GM03348 (cell line): ENCODE measurements around the gene RIPOR3.
A peak's percentile ranks its signal among the peaks of the same experiment; 100 is the strongest.
"Not testable (repeated sequence)": the region's sequence is repeated elsewhere in the genome, so short reads cannot be mapped to it uniquely, and the experiment has no call there.

Experiments
- DNase-seq: peaks from one replicate; pipeline ENCODE4 v3.0.0; 2012; ENCODE audit warnings: low spot score

The RIPOR3 gene

GRCh38 chr20:50724851-50725723 is 33.7 kb upstream of the RIPOR3 start:
- DNase-seq: peak; percentile 93

GRCh38 chr20:50724112-50724725 is 32.9 kb upstream of the RIPOR3 start:
- no peak for DNase-seq

- DNase-seq: no peak
Observed at GRCh38 chr20:50723672-50724071, 32.3 kb upstream of the RIPOR3 start.

GRCh38 chr20:50722424-50723155 is 31.2 kb upstream of the RIPOR3 start:
- no peak for DNase-seq

- DNase-seq: no peak
Observed at GRCh38 chr20:50721881-50722281, 30.5 kb upstream of the RIPOR3 start.

GRCh38 chr20:50720582-50720981 is 29.2 kb upstream of the RIPOR3 start:
- DNase-seq: no peak

GRCh38 chr20:50720026-50720425 is 28.7 kb upstream of the RIPOR3 start:
- DNase-seq: no peak

GRCh38 chr20:50719328-50719727 is 28.0 kb upstream of the RIPOR3 start:
- no peak for DNase-seq

- DNase-seq: no peak
Observed at GRCh38 chr20:50717974-50718761, 26.8 kb upstream of the RIPOR3 start.

- DNase-seq: no peak
Observed at GRCh38 chr20:50717312-50717711, 26.0 kb upstream of the RIPOR3 start.

GRCh38 chr20:50716518-50716917 is 25.2 kb upstream of the RIPOR3 start:
- no peak for DNase-seq

- DNase-seq: no peak
Observed at GRCh38 chr20:50715694-50716093, 24.4 kb upstream of the RIPOR3 start.

- DNase-seq: not testable (repeated sequence)
Observed at GRCh38 chr20:50714426-50714825, 23.1 kb upstream of the RIPOR3 start.

GRCh38 chr20:50713657-50714101 is 22.3 kb upstream of the RIPOR3 start:
- peak; percentile 66 for DNase-seq

GRCh38 chr20:50712771-50713656 is 21.7 kb upstream of the RIPOR3 start:
- no peak for DNase-seq

- DNase-seq: no peak
Observed at GRCh38 chr20:50711113-50711825, 19.9 kb upstream of the RIPOR3 start.

- DNase-seq: no peak
Observed at GRCh38 chr20:50710492-50711063, 19.2 kb upstream of the RIPOR3 start.

- no peak for DNase-seq
Observed at GRCh38 chr20:50709636-50709973, 18.3 kb upstream of the RIPOR3 start.

- DNase-seq: no peak
Observed at GRCh38 chr20:50708845-50709635, 17.7 kb upstream of the RIPOR3 start.
